Measurements from ENCODE around the gene PPFIA2. TPM values are rescaled to one million over a fixed set of nuclear protein-coding genes. Genes with fewer than 3 reads are reported as not detected.

PPFIA2 gene
- total RNA-seq, 1 experiment from 2014 or later = not detected

GRCh38 chr12:81333812-81334211, 425.3 kb downstream of the PPFIA2 start:
- intact Hi-C loops (cut with micrococcal nuclease; ENCODE audit: unreplicated experiment) = no loop called here
- TF ChIP-seq POLR2AphosphoS5 (IDR thresholded peaks at IDR 0.05; ENCODE audit: low read depth, low read length) (no peak), REST (IDR thresholded peaks at IDR 0.05; ENCODE audit: insufficient read depth in 1 of 2, low read depth in 2 of 2, low read length in 1 of 2) (no peak), SIN3A (IDR thresholded peaks at IDR 0.05; ENCODE audit: borderline replicate concordance, insufficient read depth, low read depth, low read length) (no peak), TCF7L2 (IDR thresholded peaks at IDR 0.05; ENCODE audit: low read depth, low read length) (no peak), CTCF (IDR thresholded peaks at IDR 0.05) (no peak)
- H3K4me3 ChIP-seq (ENCODE audit: low read depth in 2 of 2, low read length in 2 of 2) = no peak overlapping the region
- BruUV-seq (replicated peaks) = no TSS peak
- DNase-seq (ENCODE audit: low read depth, low spot score) = no peak
- H3K36me3 ChIP-seq (ENCODE audit: control insufficient read depth, insufficient read depth, low read length) = no peaks in the 10 kb centered on the region
- ATAC-seq = no peak
- no peak overlapping the region for H3K27ac ChIP-seq (ENCODE audit: low read length)
- H3K27me3 ChIP-seq (ENCODE audit: control insufficient read depth, insufficient read depth, low read length) = no peaks in the 10 kb centered on the region
- POLR2A ChIA-PET = no interaction called here
- in situ Hi-C loops (cut with HindIII; ENCODE audit: low pct_unique_long_range_greater_than_20kb, low sequenced_read_pairs) = no loop called here
- H3K4me1 ChIP-seq (ENCODE audit: control insufficient read depth, insufficient read depth, low read length) = no peaks in the 10 kb centered on the region
- CTCF ChIA-PET = no interaction called here
- H3K9me3 ChIP-seq (ENCODE audit: control insufficient read depth, insufficient read depth, low read depth, low read length) = no peaks in the 10 kb centered on the region

- Histone ChIP-seq H3K4me1 (ENCODE audit: control insufficient read depth, insufficient read depth, low read length) (no peaks in the 10 kb centered on the region), H3K36me3 (ENCODE audit: control insufficient read depth, insufficient read depth, low read length) (no peaks in the 10 kb centered on the region), H3K9me3 (ENCODE audit: control insufficient read depth, insufficient read depth, low read depth, low read length) (no peaks in the 10 kb centered on the region), H3K4me3 (ENCODE audit: low read depth in 2 of 2, low read length in 2 of 2) (no peak overlapping the region), H3K27ac (ENCODE audit: low read length) (no peak overlapping the region), H3K27me3 (ENCODE audit: control insufficient read depth, insufficient read depth, low read length) (no peaks in the 10 kb centered on the region)
- BruUV-seq (replicated peaks) = no TSS peak
- ATAC-seq = no peak
- ChIA-PET CTCF (no interaction called here), POLR2A (no interaction called here)
- no peak for DNase-seq (ENCODE audit: low read depth, low spot score)
- in situ Hi-C loops (cut with HindIII; ENCODE audit: low pct_unique_long_range_greater_than_20kb, low sequenced_read_pairs) = no loop called here
- intact Hi-C loops (cut with micrococcal nuclease; ENCODE audit: unreplicated experiment) = no loop called here
- no peak for TF ChIP-seq POLR2AphosphoS5 (IDR thresholded peaks at IDR 0.05; ENCODE audit: low read depth, low read length)
- no peak for TF ChIP-seq REST (IDR thresholded peaks at IDR 0.05; ENCODE audit: insufficient read depth in 1 of 2, low read depth in 2 of 2, low read length in 1 of 2)
- no peak for TF ChIP-seq CTCF (IDR thresholded peaks at IDR 0.05)
- TF ChIP-seq TCF7L2 (IDR thresholded peaks at IDR 0.05; ENCODE audit: low read depth, low read length) = no peak
Observed at GRCh38 chr12:81332054-81332453, 427.1 kb downstream of the PPFIA2 start.

Measured in Panc1 (cell line).